Measurements from ENCODE around the gene TSPAN9. TPM values are rescaled to one million over a fixed set of nuclear protein-coding genes. Genes with fewer than 3 reads are reported as not detected.

Gene TSPAN9
- total RNA-seq, 2 donors from 2014 or later, result 39.5 to 50.2 TPM

GRCh38 chr12:3033539-3033867, 43.7 kb upstream of the TSPAN9 start:
- ATAC-seq (ENCODE audit: insufficient number of reproducible peaks, low FRiP score, low read depth) (no peak), DNase-seq (ENCODE audit: low spot score) (no peak)
- TF ChIP-seq CTCF (IDR thresholded peaks at IDR 0.05), result no peak
- H3K9me3 ChIP-seq, result no peaks in the 10 kb centered on the region
- H3K27ac ChIP-seq, result no peak overlapping the region
- no peaks in the 10 kb centered on the region for H3K27me3 ChIP-seq (replicated peaks; ENCODE audit: insufficient read depth)
- H3K4me3 ChIP-seq, result no peak overlapping the region
- no peaks in the 10 kb centered on the region for H3K4me1 ChIP-seq (ENCODE audit: control insufficient read depth in 1 of 2, low read depth in 2 of 2)
- H3K36me3 ChIP-seq, result peaks cover 8% of the 10 kb centered on the region

GRCh38 chr12:3034067-3034750, 43.0 kb upstream of the TSPAN9 start:
- no peak for ATAC-seq (ENCODE audit: insufficient number of reproducible peaks, low FRiP score, low read depth)
- peak; percentile 63 for TF ChIP-seq CTCF (IDR thresholded peaks at IDR 0.05)
- DNase-seq (ENCODE audit: low spot score), result no peak

GRCh38 chr12:3035171-3035570, 42.0 kb upstream of the TSPAN9 start:
- H3K36me3 ChIP-seq, result peaks cover 12% of the 10 kb centered on the region
- DNase-seq (ENCODE audit: low spot score) (no peak), ATAC-seq (ENCODE audit: insufficient number of reproducible peaks, low FRiP score, low read depth) (no peak)
- no peak for TF ChIP-seq CTCF (IDR thresholded peaks at IDR 0.05)
- H3K4me1 ChIP-seq (ENCODE audit: control insufficient read depth in 1 of 2, low read depth in 2 of 2), result no peaks in the 10 kb centered on the region
- no peak overlapping the region for H3K27ac ChIP-seq
- no peaks in the 10 kb centered on the region for H3K9me3 ChIP-seq
- no peak overlapping the region for H3K4me3 ChIP-seq
- H3K27me3 ChIP-seq (replicated peaks; ENCODE audit: insufficient read depth), result no peaks in the 10 kb centered on the region

More at GRCh38 chr12:3034067-3034750, 43.0 kb upstream of the TSPAN9 start:
- Histone ChIP-seq H3K9me3 (no peaks in the 10 kb centered on the region), H3K4me1 (ENCODE audit: control insufficient read depth in 1 of 2, low read depth in 2 of 2) (no peaks in the 10 kb centered on the region), H3K27ac (no peak overlapping the region), H3K27me3 (replicated peaks; ENCODE audit: insufficient read depth) (no peaks in the 10 kb centered on the region), H3K36me3 (peaks cover 12% of the 10 kb centered on the region), H3K4me3 (no peak overlapping the region)

- Histone ChIP-seq H3K4me3 (no peak overlapping the region), H3K36me3 (peaks cover 12% of the 10 kb centered on the region), H3K27ac (no peak overlapping the region), H3K27me3 (replicated peaks; ENCODE audit: insufficient read depth) (no peaks in the 10 kb centered on the region), H3K9me3 (no peaks in the 10 kb centered on the region), H3K4me1 (ENCODE audit: control insufficient read depth in 1 of 2, low read depth in 2 of 2) (no peaks in the 10 kb centered on the region)
- no peak for TF ChIP-seq CTCF (IDR thresholded peaks at IDR 0.05)
- no peak for DNase-seq (ENCODE audit: low spot score)
- ATAC-seq (ENCODE audit: insufficient number of reproducible peaks, low FRiP score, low read depth), result no peak
These were observed 41.1 kb upstream of the TSPAN9 start for GRCh38 chr12:3035815-3036702.

- DNase-seq (ENCODE audit: low spot score) (no peak), ATAC-seq (ENCODE audit: insufficient number of reproducible peaks, low FRiP score, low read depth) (no peak)
- peaks cover 2 to 5% of the 10 kb centered on the region in 2 donors for H3K4me1 ChIP-seq (ENCODE audit: control insufficient read depth in 1 of 2, low read depth in 2 of 2)
- no peak overlapping the region for H3K27ac ChIP-seq
- H3K36me3 ChIP-seq, result peaks cover 12% of the 10 kb centered on the region
- H3K27me3 ChIP-seq (replicated peaks; ENCODE audit: insufficient read depth), result no peaks in the 10 kb centered on the region
- H3K9me3 ChIP-seq, result no peaks in the 10 kb centered on the region
- H3K4me3 ChIP-seq, result no peak overlapping the region
- no peak for TF ChIP-seq CTCF (IDR thresholded peaks at IDR 0.05)
These were observed 40.1 kb upstream of the TSPAN9 start for GRCh38 chr12:3036901-3037600.

Data from thoracic aorta (tissue), 2 donors.